ENCODE results near the gene ZNRF1.

Gene ZNRF1

GRCh38 chr16:75062135-75062975 is 63.5 kb downstream of the ZNRF1 start:
- DNase-seq (ENCODE audit: low read depth) = peak; percentile 36
- TF ChIP-seq, protein P1, sequence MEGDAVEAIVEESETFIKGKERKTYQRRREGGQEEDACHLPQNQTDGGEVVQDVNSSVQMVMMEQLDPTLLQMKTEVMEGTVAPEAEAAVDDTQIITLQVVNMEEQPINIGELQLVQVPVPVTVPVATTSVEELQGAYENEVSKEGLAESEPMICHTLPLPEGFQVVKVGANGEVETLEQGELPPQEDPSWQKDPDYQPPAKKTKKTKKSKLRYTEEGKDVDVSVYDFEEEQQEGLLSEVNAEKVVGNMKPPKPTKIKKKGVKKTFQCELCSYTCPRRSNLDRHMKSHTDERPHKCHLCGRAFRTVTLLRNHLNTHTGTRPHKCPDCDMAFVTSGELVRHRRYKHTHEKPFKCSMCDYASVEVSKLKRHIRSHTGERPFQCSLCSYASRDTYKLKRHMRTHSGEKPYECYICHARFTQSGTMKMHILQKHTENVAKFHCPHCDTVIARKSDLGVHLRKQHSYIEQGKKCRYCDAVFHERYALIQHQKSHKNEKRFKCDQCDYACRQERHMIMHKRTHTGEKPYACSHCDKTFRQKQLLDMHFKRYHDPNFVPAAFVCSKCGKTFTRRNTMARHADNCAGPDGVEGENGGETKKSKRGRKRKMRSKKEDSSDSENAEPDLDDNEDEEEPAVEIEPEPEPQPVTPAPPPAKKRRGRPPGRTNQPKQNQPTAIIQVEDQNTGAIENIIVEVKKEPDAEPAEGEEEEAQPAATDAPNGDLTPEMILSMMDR (conservative IDR thresholded peaks at IDR 0.05; ENCODE audit: control insufficient read depth, insufficient read depth, low read depth, low read length) = no peak
- H3K4me3 ChIP-seq (ENCODE audit: control insufficient read depth, low read depth, low read length) = no peak overlapping the region

DNA sequence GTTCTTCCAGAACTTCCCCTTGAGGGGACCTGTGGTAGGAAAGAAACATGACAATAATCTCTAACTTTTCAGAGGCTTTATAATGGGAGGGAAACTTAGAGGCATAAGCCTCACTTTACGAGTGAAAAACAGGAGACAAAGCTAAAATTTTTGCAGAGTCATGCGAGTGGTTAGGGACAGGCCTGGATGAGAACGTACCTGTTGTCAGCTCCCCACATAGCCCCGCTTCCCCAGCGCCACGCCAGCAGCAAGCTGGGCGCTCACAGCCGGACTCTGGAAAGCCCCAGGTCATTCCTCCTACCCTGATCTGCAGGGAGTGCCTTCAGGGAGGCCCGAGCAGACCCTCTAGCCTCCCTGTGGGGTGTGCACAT is 64.1 kb downstream of the ZNRF1 start:
- TF ChIP-seq, protein P1 (conservative IDR thresholded peaks at IDR 0.05; ENCODE audit: control insufficient read depth, insufficient read depth, low read depth, low read length) = no peak
- H3K4me3 ChIP-seq (ENCODE audit: control insufficient read depth, low read depth, low read length) = no peak overlapping the region
- DNase-seq (ENCODE audit: low read depth) = no peak

DNA sequence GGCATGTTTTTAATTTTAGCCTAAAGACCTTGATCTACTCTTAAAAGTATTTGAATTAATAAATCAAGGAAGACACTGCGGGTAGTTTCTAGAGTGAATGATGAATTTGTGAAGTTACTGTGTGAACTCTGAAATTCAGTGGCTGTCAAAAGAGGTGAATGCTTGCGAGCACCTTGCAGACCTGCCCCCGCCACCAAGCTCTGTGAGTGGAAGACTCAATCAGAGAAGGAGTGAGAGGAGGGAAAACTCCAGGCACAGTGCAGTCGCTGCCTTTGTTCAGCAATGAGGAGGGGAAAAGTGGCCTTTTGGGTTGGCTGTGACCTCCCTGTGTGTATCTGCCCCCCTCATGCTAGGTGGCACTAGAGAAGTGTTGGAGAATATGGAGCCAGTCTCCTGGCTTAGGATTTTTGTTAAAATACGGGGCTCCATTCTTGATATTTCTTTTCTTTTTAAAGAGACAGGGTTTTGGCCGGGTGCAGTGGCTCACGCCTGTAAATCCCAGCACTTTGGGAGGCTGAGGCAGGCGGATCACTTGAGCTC is 64.8 kb downstream of the ZNRF1 start:
- no peak for DNase-seq (ENCODE audit: low read depth)
- TF ChIP-seq, protein P1 (conservative IDR thresholded peaks at IDR 0.05; ENCODE audit: control insufficient read depth, insufficient read depth, low read depth, low read length) = no peak

GRCh38 chr16:75064403-75065148 is 65.8 kb downstream of the ZNRF1 start:
- TF ChIP-seq, protein P1 (conservative IDR thresholded peaks at IDR 0.05; ENCODE audit: control insufficient read depth, insufficient read depth, low read depth, low read length) = no peak
- H3K4me3 ChIP-seq (ENCODE audit: control insufficient read depth, low read depth, low read length) = no peak overlapping the region
- DNase-seq (ENCODE audit: low read depth) = no peak

More for the DNA sequence above, 64.8 kb downstream of the ZNRF1 start:
- no peak overlapping the region for H3K4me3 ChIP-seq (ENCODE audit: control insufficient read depth, low read depth, low read length)

GRCh38 chr16:75065149-75065505 is 66.3 kb downstream of the ZNRF1 start:
- TF ChIP-seq, protein P1 (conservative IDR thresholded peaks at IDR 0.05; ENCODE audit: control insufficient read depth, insufficient read depth, low read depth, low read length) = no peak
- DNase-seq (ENCODE audit: low read depth) = no peak
- H3K4me3 ChIP-seq (ENCODE audit: control insufficient read depth, low read depth, low read length) = no peak overlapping the region

GRCh38 chr16:75065521-75066149 is 66.8 kb downstream of the ZNRF1 start:
- TF ChIP-seq, protein P1 (conservative IDR thresholded peaks at IDR 0.05; ENCODE audit: control insufficient read depth, insufficient read depth, low read depth, low read length) = no peak
- DNase-seq (ENCODE audit: low read depth) = no peak
- no peak overlapping the region for H3K4me3 ChIP-seq (ENCODE audit: control insufficient read depth, low read depth, low read length)
